ENCODE results near the gene DCUN1D2.
"Not testable (repeated sequence)": the region's sequence is repeated elsewhere in the genome, so short reads cannot be mapped to it uniquely, and the experiment has no call there.

Gene DCUN1D2

GRCh38 chr13:113490496-113491417 lies at the start of gene DCUN1D2:
TSS of gene DCUN1D2 (minus strand) at chr13:113490711. CDS start at chr13:113490669, 42 bp downstream.
- peak; percentile 95 for DNase-seq (ENCODE audit: low read depth)

GRCh38 chr13:113539822-113540221 lies 49.3 kb upstream of the DCUN1D2 start:
- DNase-seq (ENCODE audit: low read depth) = no peak

GRCh38 chr13:113539176-113539575 lies 48.7 kb upstream of the DCUN1D2 start:
- no peak for DNase-seq (ENCODE audit: low read depth)

- DNase-seq (ENCODE audit: low read depth) = no peak
Measured at GRCh38 chr13:113538689-113539058, 48.2 kb upstream of the DCUN1D2 start.

DNA sequence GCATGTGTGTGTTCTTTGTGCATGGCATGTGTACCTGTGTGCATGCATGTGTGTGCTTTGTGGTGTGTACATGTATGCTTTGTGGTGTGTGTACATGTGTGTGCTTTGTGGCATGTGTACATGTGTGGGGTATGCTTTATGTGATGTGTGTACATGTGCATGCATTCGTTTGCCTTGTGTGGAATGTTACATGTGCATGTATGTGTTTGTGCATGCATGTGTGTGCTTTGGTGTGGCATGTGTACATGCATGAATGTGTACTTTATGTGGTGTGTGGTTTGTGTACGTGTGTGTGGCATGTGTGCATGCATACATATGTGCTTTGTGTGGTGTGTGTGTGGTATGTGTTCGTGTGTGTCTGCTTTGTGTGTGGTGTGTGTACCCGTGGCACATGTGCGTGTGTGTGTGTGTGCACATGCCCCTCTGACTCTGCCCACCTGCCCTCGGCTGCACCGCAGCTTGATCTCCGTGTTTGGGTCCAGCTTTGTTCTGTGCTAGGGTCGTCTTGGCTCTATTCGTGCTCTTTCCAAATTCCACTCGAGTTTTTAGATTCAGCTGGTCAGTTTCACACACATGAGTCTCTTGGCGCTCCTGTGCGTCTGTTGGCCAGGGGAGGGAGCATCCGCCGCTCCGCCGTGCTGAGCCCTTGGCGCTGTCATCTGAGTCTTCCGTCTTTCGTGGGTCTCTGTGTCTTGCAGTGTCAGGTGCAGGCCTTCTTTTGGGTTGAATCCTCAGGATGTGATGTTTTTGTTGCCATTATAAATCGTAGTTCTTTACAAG lies 47.6 kb upstream of the DCUN1D2 start:
- DNase-seq (ENCODE audit: low read depth) = no peak

- no peak for DNase-seq (ENCODE audit: low read depth)
Measured at GRCh38 chr13:113537205-113537604, 46.7 kb upstream of the DCUN1D2 start.

DNA sequence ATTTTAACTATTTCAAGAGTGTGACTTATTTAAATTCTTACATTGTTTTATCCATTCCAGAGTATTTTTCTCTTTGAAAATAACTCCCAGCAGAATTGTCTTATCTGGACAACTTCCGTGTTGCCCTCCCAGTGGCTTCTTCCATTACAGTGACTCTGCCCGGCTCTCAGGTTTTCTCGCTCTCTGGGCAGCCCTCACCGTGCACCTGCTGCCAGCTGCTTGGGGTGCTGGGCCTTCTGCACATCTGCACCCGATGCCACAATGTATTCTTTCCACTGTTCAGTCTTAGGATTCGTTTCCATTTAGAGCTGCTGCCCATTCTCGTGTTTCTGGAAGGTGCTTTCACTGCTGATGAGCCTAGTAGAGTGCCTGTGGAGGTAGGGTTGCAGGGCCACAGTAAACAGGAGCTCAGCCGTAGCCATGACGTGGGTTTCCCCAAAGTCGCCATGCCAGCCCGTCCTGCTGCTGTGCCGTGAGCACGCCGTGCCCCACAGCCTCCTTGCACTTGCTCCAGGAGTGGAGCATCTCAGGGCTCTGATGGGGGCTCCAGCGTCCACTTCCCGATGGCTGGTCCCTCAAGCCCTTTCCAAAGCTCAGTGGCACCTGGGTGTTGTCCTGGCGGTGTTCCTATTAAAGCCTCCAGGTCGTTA lies 46.1 kb upstream of the DCUN1D2 start:
- DNase-seq (ENCODE audit: low read depth) = no peak

DNA sequence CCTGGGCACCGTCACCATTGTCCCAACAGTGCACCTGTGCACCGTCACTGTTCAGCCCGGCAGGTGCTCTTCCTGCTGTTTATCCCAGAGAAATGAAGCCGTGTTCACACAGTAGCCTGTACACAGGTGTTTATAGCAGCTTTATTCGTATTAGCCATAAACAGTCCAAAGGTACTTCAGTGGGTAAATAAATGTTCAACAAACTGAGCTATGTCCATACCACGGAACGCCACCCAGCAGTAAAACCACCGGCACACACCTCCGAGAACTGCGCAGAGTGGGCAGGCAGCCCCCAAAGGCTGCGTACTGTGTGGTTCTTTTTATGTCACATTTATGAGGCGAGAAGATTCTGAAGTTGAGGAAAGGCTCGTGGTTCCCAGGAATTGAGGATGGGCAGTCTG lies 44.9 kb upstream of the DCUN1D2 start:
- DNase-seq (ENCODE audit: low read depth) = no peak

- DNase-seq (ENCODE audit: low read depth) = no peak
Measured at GRCh38 chr13:113534236-113534860, 43.8 kb upstream of the DCUN1D2 start.

DNA sequence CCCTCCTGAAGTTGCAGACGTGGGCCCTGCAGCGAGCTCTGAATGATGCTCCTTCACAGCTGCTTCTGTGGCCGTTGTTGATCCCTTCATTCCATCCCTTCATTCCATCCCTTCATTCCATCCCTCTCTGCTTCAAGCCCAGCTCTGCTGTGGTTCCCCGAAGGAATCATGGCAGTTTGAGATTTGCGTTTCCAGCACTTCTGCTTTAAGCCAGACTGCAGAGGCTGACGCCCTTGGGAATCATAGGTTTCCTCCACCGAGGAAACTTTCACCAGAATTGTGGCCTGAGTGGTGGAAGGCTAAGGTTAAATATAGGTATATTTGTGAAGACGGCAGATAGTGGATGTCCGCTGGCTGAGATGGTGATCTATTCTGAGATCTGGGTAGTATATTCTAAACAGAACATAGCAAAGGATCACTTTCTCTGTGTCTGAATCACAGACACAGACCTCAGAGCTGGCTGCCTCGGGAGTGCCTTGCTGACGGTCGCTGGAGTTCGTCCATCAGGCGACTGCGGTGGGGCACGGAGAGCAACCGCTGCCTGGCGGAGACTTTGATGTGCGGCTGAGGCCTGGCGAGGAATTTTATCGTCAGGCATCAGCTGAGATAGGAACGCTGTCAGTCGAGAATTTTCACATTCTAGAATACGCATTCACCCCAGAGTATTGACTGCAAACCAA lies 42.8 kb upstream of the DCUN1D2 start:
- DNase-seq (ENCODE audit: low read depth) = no peak

GRCh38 chr13:113532156-113532806 lies 41.8 kb upstream of the DCUN1D2 start:
- DNase-seq (ENCODE audit: low read depth) = no peak

DNA sequence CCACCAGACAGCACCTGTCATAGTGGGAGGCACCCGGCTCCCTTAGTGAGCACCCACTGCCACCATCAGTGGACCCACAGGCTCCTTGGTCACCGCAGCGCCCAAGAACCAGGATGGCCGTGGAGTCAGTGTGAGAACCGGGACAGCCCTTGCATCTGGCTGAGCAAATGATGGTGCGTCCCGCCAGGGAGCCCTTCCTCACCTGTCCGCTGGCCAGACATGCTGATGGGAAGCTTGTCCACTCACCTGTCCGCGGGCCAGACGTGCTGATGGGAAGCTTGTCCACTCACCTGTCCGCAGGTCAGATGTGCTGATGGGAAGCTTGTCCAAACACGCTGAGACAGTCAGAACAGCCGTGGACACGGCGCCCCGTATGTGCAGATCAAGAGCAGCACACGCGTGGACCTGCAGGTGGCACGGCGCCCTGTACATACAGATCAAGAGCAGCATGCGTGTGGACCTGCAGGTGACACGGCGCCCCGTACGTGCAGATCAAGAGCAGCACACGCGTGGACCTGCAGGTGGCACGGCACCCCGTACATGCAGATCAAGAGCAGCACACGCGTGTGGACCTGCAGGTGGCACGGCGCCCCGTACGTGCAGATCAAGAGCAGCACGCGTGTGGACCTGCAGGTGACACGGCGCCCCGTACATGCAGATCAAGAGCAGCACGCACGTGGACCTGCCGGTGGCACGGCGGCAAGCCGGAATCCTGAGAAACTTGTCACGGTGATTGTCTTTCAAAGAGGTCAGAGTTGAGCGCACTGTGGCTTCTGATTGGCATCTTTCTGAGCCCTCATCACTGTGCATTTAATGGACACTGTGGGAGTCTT lies 40.7 kb upstream of the DCUN1D2 start:
- no peak for DNase-seq (ENCODE audit: low read depth)

- no peak for DNase-seq (ENCODE audit: low read depth)
Measured at GRCh38 chr13:113528813-113529180, 38.3 kb upstream of the DCUN1D2 start.

GRCh38 chr13:113528101-113528812 lies 37.7 kb upstream of the DCUN1D2 start:
- no peak for DNase-seq (ENCODE audit: low read depth)

DNA sequence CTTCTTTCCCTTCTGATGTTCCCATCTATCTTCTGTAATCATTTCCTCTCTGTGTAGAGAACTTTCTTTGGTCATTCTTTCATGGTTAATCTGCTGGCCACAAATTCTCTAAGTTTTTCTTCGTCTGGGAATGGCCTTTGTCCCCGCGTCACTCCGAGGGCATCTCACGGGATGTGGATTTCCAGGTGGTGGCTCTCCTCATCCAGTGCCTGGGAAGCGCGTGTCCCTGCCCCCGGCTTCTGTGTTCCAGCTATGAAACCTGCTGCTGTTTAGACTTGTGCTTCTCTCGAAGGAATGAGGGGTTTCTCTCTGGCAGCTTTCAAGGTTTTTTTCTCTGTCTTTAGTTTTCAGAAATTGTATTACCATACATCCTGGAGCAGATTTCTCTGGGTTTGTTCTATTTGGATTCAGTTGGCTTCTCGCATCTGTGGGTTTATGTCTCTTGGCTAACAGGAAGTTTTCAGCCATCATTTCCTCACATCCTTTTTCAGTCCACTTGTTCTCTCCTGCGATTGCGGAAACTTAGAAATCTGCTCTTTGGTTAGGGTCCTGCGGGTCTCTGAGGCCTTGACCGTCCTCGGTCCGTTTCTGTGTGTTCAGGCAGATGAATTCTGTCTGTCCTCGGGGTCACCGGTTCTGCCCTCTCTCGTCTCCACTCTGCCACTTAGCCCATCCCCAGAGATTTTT lies 36.9 kb upstream of the DCUN1D2 start:
- no peak for DNase-seq (ENCODE audit: low read depth)

DNA sequence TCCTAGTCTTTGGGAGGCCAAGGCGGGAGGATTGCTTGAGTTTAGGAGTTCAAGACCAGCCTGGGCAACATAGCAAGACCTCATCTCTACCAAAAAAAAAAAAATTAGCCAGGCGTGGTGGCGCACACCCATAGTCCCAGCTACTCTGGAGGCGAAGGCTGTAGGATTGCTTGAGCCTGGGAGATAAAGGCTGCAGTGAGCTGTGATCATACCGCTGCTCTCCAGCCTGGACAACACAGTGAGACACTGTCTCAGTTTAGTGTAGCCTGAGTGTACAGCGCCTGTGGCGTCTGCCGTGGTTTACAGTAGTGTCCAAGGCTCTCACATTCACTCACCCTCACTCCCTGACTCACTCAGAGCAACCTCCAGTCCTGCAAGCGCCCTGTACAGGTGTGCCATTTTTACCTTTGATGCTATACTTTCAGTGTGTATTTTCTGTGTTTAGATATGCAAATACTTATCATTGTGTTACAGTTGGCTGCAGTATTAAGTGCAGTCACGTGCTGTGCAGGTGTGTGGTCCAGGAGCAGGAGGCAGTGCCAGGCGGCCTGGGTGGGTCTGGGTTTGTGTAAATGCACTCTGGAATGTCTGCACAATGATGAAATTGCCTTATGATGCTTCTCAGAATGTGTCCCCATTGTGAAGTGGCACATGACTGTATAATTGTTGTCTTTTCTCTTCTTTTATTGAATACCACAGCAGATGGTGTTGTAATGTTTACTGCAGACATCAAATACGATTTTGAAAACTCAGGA lies 36.1 kb upstream of the DCUN1D2 start:
- DNase-seq (ENCODE audit: low read depth) = no peak

- not testable (repeated sequence) for DNase-seq (ENCODE audit: low read depth)
Measured at GRCh38 chr13:113522438-113522837, 31.9 kb upstream of the DCUN1D2 start.

DNA sequence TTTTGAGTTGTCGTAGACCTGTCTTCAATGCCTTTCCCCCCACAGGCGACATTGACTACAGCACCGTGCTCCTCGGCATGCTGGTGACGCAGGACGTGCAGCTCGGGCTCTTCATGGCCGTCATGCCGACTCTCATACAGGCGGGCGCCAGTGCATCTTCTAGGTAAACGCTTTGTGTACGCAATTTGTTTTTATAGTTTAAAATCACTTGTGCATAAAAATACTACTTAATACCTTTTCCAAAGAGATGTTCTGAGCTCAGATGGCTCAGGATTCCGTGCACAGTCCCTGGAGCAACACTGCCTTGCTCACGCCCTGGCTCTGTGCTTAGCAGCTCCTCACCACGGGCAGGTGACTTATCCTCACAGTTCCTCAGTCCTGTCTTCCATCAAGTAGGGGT lies 30.1 kb upstream of the DCUN1D2 start:
- DNase-seq (ENCODE audit: low read depth) = no peak

All from stromal cell of bone marrow (primary cell).